Measurements from ENCODE around the gene APOBEC3G. TPM values are rescaled to one million over a fixed set of nuclear protein-coding genes. Genes with fewer than 3 reads are reported as not detected.
"Not testable (repeated sequence)": the region's sequence is repeated elsewhere in the genome, so short reads cannot be mapped to it uniquely, and the experiment has no call there.

The APOBEC3G gene
- total RNA-seq, 4 donors from 2014 or later, result 7.1 to 11.6 (median 9.4) TPM; not detected in 1

DNA sequence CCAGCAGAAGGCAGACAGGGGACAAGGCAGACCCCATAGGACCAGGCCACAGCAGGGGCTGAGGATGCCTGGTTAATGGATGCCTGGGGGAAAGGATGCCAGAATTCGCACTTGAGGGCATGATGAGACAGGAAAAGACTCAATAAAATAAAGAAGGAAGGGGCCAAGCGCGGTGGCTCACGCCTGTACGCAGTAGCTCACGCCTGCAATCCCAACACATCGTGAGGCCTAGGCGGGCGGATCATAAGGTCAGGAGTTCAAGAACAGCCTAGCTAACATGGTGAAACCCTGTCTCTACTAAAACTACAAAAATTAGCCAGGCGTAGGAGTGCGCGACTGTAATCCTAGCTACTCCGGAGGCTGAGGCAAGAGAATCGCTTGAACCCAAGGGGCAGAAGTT, 46.4 kb upstream of the APOBEC3G start:
- intact Hi-C loops (cut with DNase I; ENCODE audit: low total_unique reads), result no loop called here
- in situ Hi-C loops (cut with MboI; ENCODE audit: low pct_ligation_motif_present in 1 of 4, low pct_unique_long_range_greater_than_20kb in 1 of 4, low sequenced_read_pairs in 3 of 4), result no loop called here
- 93 to 95% methylated on average over 13 to 14 of the region's 14 CpGs for WGBS, 2 donors (ENCODE audit: low coverage in 1 of 2)

GRCh38 chr22:39031434-39032295, 45.4 kb upstream of the APOBEC3G start:
- H3K36me3 ChIP-seq; intact Hi-C loops (cut with DNase I; ENCODE audit: low total_unique reads); H3K27me3 ChIP-seq; in situ Hi-C loops (cut with MboI; ENCODE audit: low pct_ligation_motif_present in 1 of 4, low pct_unique_long_range_greater_than_20kb in 1 of 4, low sequenced_read_pairs in 3 of 4); DNase-seq; H3K27ac ChIP-seq; H3K4me1 ChIP-seq; H3K9me3 ChIP-seq; H3K4me3 ChIP-seq: not testable (repeated sequence)
- 69 to 76% methylated on average over 7 to 18 of the region's 18 CpGs for WGBS, 2 donors (ENCODE audit: low coverage in 1 of 2)

More for the DNA sequence above, 46.4 kb upstream of the APOBEC3G start:
- H3K4me1 ChIP-seq, result no peaks in the 10 kb centered on the region
- no peak for DNase-seq
- no peak for TF ChIP-seq POLR2AphosphoS5 (IDR thresholded peaks at IDR 0.05)
- TF ChIP-seq POLR2A (IDR thresholded peaks at IDR 0.05), result no peak
- no peak for TF ChIP-seq CTCF (IDR thresholded peaks at IDR 0.05)
- no peak for TF ChIP-seq EP300 (IDR thresholded peaks at IDR 0.05; ENCODE audit: low read depth)
- no peaks in the 10 kb centered on the region for H3K27me3 ChIP-seq
- H3K4me3 ChIP-seq, result no peak overlapping the region
- no peak overlapping the region for H3K27ac ChIP-seq
- no peaks in the 10 kb centered on the region for H3K9me3 ChIP-seq
- no peaks in the 10 kb centered on the region for H3K36me3 ChIP-seq

- DNase-seq; in situ Hi-C loops (cut with MboI; ENCODE audit: low pct_ligation_motif_present in 1 of 4, low pct_unique_long_range_greater_than_20kb in 1 of 4, low sequenced_read_pairs in 3 of 4); H3K27ac ChIP-seq; intact Hi-C loops (cut with DNase I; ENCODE audit: low total_unique reads); H3K27me3 ChIP-seq; H3K4me3 ChIP-seq; H3K9me3 ChIP-seq; H3K36me3 ChIP-seq: not testable (repeated sequence)
- WGBS, 2 donors (ENCODE audit: low coverage in 1 of 2), result 43 to 48% methylated on average over 2 of the region's 2 CpGs
- peaks cover 7 to 15% (median 9%) of the 10 kb centered on the region in 4 donors for H3K4me1 ChIP-seq
Measured at GRCh38 chr22:39037071-39037470, 40.0 kb upstream of the APOBEC3G start.

GRCh38 chr22:39039306-39040126, 37.6 kb upstream of the APOBEC3G start:
- intact Hi-C loops (cut with DNase I; ENCODE audit: low total_unique reads) (no loop called here), in situ Hi-C loops (cut with MboI; ENCODE audit: low pct_ligation_motif_present in 1 of 4, low pct_unique_long_range_greater_than_20kb in 1 of 4, low sequenced_read_pairs in 3 of 4) (no loop called here)
- H3K4me1 ChIP-seq, result peaks cover 7 to 15% (median 9%) of the 10 kb centered on the region in 4 donors
- H3K4me3 ChIP-seq, result peak overlapping the region in 1 of 4 donors; percentile 60
- no peaks in the 10 kb centered on the region for H3K36me3 ChIP-seq
- TF ChIP-seq POLR2AphosphoS5 (IDR thresholded peaks at IDR 0.05) (no peak), CTCF (IDR thresholded peaks at IDR 0.05) (no peak)
- DNase-seq, result no peak
- H3K27me3 ChIP-seq, result no peaks in the 10 kb centered on the region
- no peaks in the 10 kb centered on the region for H3K9me3 ChIP-seq
- WGBS, 2 donors (ENCODE audit: low coverage in 1 of 2), result 90 to 92% methylated on average over 16 to 19 of the region's 19 CpGs
- H3K27ac ChIP-seq, result peak overlapping the region; percentile 85 to 97 (median 92)

GRCh38 chr22:39040155-39040537, 36.9 kb upstream of the APOBEC3G start:
- H3K27ac ChIP-seq, result peak overlapping the region; percentile 85 to 97 (median 92)
- WGBS, 2 donors (ENCODE audit: low coverage in 1 of 2), result 30% methylated on average over 10 of the region's 14 CpGs; no CpG with 5 or more reads in 1 of the 2 donors
- intact Hi-C loops (cut with DNase I; ENCODE audit: low total_unique reads); DNase-seq; H3K9me3 ChIP-seq; H3K36me3 ChIP-seq; H3K27me3 ChIP-seq; in situ Hi-C loops (cut with MboI; ENCODE audit: low pct_ligation_motif_present in 1 of 4, low pct_unique_long_range_greater_than_20kb in 1 of 4, low sequenced_read_pairs in 3 of 4): not testable (repeated sequence)
- peaks cover 7 to 15% (median 9%) of the 10 kb centered on the region in 4 donors for H3K4me1 ChIP-seq
- H3K4me3 ChIP-seq, result peak overlapping the region in 3 of 4 donors; percentile 50 to 74 (median 60)
